Neutrophil (primary cell): Measurements from ENCODE around the gene FAP.

ENCODE experiments used
- H3K27ac ChIP-seq: fragments of 200-600 bp; sonication (generic); 2 replicates; pipeline ENCODE4 v1.5.1; 2016; ENCODE audit warnings: mild to moderate bottlenecking, moderate library complexity
- H3K27me3 ChIP-seq: fragments of 200-600 bp; sonication (generic); 2 replicates; pipeline ENCODE4 v1.6.0; 2016; ENCODE audit warnings: mild to moderate bottlenecking
- H3K36me3 ChIP-seq: fragments of 200-600 bp; sonication (generic); 2 replicates; pipeline ENCODE4 v1.5.1; 2017
- H3K4me1 ChIP-seq, 2 experiments: fragments of 200-600 bp in 1 of 2; sonication (generic) in 1 of 2; 1 replicate in 1 of 2; 2 replicates in 1 of 2; pipeline versions ENCODE4 v1.5.1 to v1.6.1; 2013 to 2016; ENCODE audit warnings: low read depth in 1 of 2, low read length in 1 of 2, mild to moderate bottlenecking in 1 of 2, moderate library complexity in 1 of 2; ENCODE audit not compliant: control insufficient read depth in 1 of 2, insufficient read depth in 1 of 2
- H3K4me3 ChIP-seq, 2 experiments: fragments of 200-600 bp in 1 of 2; sonication (generic) in 1 of 2; 1 replicate in 1 of 2; 2 replicates in 1 of 2; pipeline ENCODE4 v1.5.1; 2013 to 2016; ENCODE audit warnings: low read depth in 1 of 2, low read length in 1 of 2, mild to moderate bottlenecking in 1 of 2, moderate library complexity in 1 of 2
- H3K9me3 ChIP-seq: fragments of 200-600 bp; sonication (generic); 2 replicates; pipeline ENCODE4 v1.5.1; 2016
- CTCF ChIP-seq: fragments of 200-600 bp; sonication (generic); IDR thresholded peaks from 2 replicates; pipeline ENCODE4 v1.5.1; 2016; ENCODE audit warnings: antibody characterized with exemption

Gene FAP, protein sequence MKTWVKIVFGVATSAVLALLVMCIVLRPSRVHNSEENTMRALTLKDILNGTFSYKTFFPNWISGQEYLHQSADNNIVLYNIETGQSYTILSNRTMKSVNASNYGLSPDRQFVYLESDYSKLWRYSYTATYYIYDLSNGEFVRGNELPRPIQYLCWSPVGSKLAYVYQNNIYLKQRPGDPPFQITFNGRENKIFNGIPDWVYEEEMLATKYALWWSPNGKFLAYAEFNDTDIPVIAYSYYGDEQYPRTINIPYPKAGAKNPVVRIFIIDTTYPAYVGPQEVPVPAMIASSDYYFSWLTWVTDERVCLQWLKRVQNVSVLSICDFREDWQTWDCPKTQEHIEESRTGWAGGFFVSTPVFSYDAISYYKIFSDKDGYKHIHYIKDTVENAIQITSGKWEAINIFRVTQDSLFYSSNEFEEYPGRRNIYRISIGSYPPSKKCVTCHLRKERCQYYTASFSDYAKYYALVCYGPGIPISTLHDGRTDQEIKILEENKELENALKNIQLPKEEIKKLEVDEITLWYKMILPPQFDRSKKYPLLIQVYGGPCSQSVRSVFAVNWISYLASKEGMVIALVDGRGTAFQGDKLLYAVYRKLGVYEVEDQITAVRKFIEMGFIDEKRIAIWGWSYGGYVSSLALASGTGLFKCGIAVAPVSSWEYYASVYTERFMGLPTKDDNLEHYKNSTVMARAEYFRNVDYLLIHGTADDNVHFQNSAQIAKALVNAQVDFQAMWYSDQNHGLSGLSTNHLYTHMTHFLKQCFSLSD

GRCh38 chr2:162243294-162243693 is at the start of gene FAP:
Gene FAP, minus strand, starts transcription at chr2:162243445. Its CDS starts 118 bp downstream, at chr2:162243327.
- no peak for TF ChIP-seq CTCF
- no peaks in the 10 kb centered on the region for H3K27me3 ChIP-seq
- no peaks in the 10 kb centered on the region for H3K4me1 ChIP-seq
- no peak within 1 kb of the TSS for H3K27ac ChIP-seq
- H3K4me3 ChIP-seq, result no peak within 1 kb of the TSS
- no peaks in the 10 kb centered on the region for H3K36me3 ChIP-seq
- H3K9me3 ChIP-seq, result no peaks in the 10 kb centered on the region

GRCh38 chr2:162291748-162292147 is 48.5 kb upstream of the FAP start:
- Histone ChIP-seq H3K4me1 (peaks cover 0 to 10% of the 10 kb centered on the region in 2 experiments), H3K36me3 (no peaks in the 10 kb centered on the region)
- no peak for TF ChIP-seq CTCF

DNA sequence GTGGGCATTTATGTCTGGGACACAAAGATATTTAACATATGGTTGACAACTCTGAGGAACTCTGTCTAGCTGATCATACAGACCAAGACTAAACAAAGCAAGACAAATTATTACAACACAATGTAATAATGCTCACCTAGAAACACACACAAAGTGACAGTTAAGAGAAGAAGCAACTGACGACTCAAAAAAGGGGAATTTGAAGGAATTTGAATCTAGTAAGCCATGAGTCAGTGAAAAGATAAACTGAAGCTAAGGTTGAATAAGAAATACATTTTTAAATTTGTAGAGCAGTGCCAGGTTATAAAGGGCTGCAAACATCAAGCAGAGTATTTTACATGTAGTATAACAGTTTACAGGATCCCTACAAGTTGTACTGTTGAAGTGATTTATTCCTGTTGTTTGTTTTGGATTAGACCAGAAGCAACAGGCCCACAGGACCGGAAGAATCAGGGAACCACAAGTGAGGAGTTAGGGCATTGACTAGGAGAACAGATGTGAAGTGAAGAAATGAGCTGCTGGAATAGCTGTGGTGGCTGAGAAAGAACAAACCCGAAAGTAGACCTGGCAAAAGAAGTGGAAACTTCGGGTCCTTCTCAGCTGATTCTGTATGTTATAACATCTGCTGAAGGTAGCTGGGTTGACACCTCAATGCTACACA is 39.6 kb upstream of the FAP start:
- Histone ChIP-seq H3K4me1 (no peaks in the 10 kb centered on the region), H3K36me3 (peaks cover 5% of the 10 kb centered on the region), H3K9me3 (no peaks in the 10 kb centered on the region), H3K27me3 (no peaks in the 10 kb centered on the region), H3K27ac (no peak overlapping the region), H3K4me3 (no peak overlapping the region)
- no peak for TF ChIP-seq CTCF

More at GRCh38 chr2:162291748-162292147, 48.5 kb upstream of the FAP start:
- no peaks in the 10 kb centered on the region for H3K27me3 ChIP-seq
- H3K4me3 ChIP-seq, result no peak overlapping the region
- H3K9me3 ChIP-seq, result no peaks in the 10 kb centered on the region
- no peak overlapping the region for H3K27ac ChIP-seq

DNA sequence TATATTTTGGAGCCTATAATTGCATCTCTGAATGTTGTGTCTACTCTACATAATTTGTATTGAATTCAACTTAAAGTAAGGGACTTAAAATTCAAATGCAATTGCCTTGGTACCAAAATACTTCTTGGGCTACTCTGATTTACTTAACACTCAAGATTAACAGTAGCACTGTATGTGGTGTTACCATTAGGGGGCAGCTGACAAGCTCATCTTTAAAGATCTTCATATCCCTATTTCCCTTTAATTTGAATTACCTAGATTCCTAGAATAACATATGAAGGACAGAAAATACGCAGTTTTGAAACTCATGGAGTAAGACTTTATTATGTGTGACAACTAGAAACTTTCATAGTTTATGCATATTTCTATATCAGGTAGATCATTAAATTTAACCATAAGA is 37.4 kb upstream of the FAP start:
- peaks cover 5% of the 10 kb centered on the region for H3K36me3 ChIP-seq
- no peaks in the 10 kb centered on the region for H3K27me3 ChIP-seq
- no peaks in the 10 kb centered on the region for H3K9me3 ChIP-seq
- TF ChIP-seq CTCF, result no peak
- no peaks in the 10 kb centered on the region for H3K4me1 ChIP-seq
- H3K27ac ChIP-seq, result no peak overlapping the region
- no peak overlapping the region for H3K4me3 ChIP-seq

DNA sequence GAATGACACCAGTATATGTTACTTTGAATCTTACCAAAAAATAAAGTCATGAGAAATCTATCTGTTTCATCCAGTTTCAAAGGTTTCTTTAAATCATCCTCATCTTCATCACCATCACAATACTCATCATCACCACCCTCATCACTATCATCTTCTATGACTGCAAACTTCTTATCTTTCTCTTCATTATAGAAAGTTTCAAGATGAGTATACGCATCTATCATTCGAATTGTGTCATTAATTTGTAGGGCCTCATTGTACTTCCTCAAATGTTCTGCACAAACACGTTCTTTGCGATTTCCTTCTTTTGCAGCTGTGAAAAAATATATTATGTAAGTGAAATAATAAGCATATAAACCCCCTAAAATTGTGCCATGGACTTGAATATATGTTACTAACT is 34.1 kb upstream of the FAP start:
- Histone ChIP-seq H3K27ac (no peak overlapping the region), H3K9me3 (no peaks in the 10 kb centered on the region), H3K27me3 (no peaks in the 10 kb centered on the region), H3K4me3 (no peak overlapping the region), H3K4me1 (no peaks in the 10 kb centered on the region), H3K36me3 (no peaks in the 10 kb centered on the region)
- no peak for TF ChIP-seq CTCF
